Ishikawa (cell line): Measurements from ENCODE around the gene TBXAS1.

Source experiments
- CEBPB ChIP-seq: IDR thresholded peaks from 2 replicates; pipeline ENCODE4 v1.6.1; 2012
- CREB1 ChIP-seq: IDR thresholded peaks from 2 replicates; pipeline ENCODE4 v1.6.1; 2012; ENCODE audit warnings: low read depth
- EGR1 ChIP-seq: IDR thresholded peaks from 2 replicates; pipeline ENCODE4 v1.6.1; 2012
- EP300 ChIP-seq: IDR thresholded peaks from 2 replicates; pipeline ENCODE4 v1.6.1; 2012; ENCODE audit warnings: borderline replicate concordance
- FOXM1 ChIP-seq: IDR thresholded peaks from 2 replicates; pipeline ENCODE4 v1.6.1; 2012; ENCODE audit warnings: low read depth, borderline replicate concordance
- RAD21 ChIP-seq: IDR thresholded peaks from 2 replicates; pipeline ENCODE4 v1.6.1; 2012; ENCODE audit warnings: low read depth
- TAF1 ChIP-seq: IDR thresholded peaks from 2 replicates; pipeline ENCODE4 v1.6.1; 2012; ENCODE audit warnings: low read depth, mild to moderate bottlenecking
- TCF12 ChIP-seq: IDR thresholded peaks from 2 replicates; pipeline ENCODE4 v1.6.1; 2012; ENCODE audit warnings: low read depth
- TEAD4 ChIP-seq: IDR thresholded peaks from 2 replicates; pipeline ENCODE4 v1.6.1; 2012
- TF ChIP-seq, protein P1 (sequence below): IDR thresholded peaks from 2 replicates; pipeline ENCODE4 v1.6.1; 2012

DNA sequence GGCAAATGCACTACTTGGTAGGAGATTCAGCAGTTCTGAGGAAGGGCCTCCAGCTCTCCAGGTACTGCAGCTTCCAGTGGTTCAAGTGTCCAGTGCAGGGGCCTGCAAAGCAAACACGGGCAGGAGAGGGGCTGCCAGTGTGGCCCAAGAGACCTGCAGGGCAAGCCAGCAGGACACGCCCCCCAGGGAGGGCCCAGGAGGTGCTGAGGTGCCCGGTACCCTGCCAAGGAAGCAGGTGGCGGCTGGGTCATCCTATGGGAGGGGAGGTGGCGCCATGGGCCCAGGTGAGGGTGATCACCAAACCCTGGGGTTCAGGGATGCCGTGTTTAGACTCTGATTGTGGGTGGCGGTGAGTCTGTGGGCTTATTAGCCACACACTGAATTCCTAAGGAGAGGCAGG lies 188.0 kb downstream of the TBXAS1 start:
- TF ChIP-seq TEAD4, result no peak
- no peak for TF ChIP-seq EP300
- no peak for TF ChIP-seq TCF12
- TF ChIP-seq CEBPB, result no peak
- TF ChIP-seq, protein P1, sequence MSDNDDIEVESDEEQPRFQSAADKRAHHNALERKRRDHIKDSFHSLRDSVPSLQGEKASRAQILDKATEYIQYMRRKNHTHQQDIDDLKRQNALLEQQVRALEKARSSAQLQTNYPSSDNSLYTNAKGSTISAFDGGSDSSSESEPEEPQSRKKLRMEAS, result no peak
- no peak for TF ChIP-seq RAD21
- no peak for TF ChIP-seq CREB1
- no peak for TF ChIP-seq EGR1
- TF ChIP-seq FOXM1, result no peak
- no peak for TF ChIP-seq TAF1
